GM19099 (cell line): ENCODE data around the gene FMN1.

ENCODE experiments used
- POLR2A ChIP-seq: IDR thresholded peaks from 3 replicates; pipeline ENCODE4 v1.6.1; 2011; ENCODE audit warnings: low read depth; ENCODE audit not compliant: insufficient read length; ENCODE audit errors: extremely low read depth

FMN1 gene

DNA sequence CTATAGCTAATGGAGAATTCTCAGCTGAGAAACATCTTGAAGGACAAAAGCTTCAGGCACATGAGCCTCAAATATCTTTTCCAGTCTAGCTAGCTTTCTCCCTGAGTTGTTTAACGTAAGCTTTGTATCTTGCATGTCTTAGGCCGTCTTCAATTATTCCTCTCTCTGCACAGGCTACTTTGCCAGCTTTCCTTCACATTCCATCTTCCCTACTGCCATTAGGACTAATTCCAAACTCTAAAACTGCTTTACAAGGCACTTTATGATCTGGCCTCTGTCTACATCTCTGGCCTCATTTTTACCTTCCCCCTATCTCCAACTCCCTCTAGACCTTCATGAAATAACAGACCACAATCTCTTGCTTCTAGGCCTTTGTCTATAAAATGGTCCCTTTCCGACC lies 305.3 kb downstream of the FMN1 start:
- no peak for TF ChIP-seq POLR2A

- TF ChIP-seq POLR2A: no peak
These were observed 306.2 kb downstream of the FMN1 start for GRCh38 chr15:32888221-32888761.

- TF ChIP-seq POLR2A: no peak
These were observed 307.4 kb downstream of the FMN1 start for GRCh38 chr15:32887090-32887489.

DNA sequence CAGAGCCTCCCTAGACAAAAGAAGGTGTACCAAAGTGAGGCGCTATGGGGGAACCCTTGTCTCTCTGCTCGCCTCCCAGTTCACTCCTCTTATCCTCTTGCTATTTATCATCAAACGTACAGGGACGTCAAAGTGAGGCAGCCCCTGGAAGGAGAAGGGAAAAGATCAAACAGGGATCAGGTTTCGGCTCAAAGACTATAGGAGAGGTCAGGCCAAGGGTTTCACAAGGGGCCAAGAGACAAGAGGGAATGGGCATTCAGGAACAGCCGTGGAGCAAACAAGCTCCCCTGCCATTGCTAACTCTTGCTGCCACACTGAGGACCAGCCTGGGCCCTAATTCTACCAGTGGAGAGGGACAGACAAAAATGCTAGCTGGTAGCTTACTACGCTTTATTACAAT lies 308.1 kb downstream of the FMN1 start:
- TF ChIP-seq POLR2A: no peak

GRCh38 chr15:32885713-32886112 lies 308.8 kb downstream of the FMN1 start:
- no peak for TF ChIP-seq POLR2A

DNA sequence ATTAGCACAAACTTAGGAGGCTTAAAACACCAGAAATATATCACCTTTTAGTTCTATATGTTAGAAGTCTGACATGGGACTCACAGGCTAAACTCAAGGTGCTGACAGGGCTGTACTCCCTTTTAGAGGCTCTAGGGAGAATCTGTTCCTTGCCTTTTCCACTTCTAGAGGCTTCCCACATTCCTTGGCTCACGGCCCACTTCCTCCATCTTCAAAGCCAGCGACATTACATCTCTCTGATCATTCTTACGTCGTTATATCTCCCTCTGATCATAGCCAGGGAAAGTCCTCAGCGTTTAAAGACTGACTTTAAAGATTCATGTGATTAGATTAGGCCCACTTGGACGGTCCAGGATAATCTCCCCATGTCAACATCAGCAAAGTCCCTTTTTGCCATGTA lies 310.4 kb downstream of the FMN1 start:
- TF ChIP-seq POLR2A: no peak

DNA sequence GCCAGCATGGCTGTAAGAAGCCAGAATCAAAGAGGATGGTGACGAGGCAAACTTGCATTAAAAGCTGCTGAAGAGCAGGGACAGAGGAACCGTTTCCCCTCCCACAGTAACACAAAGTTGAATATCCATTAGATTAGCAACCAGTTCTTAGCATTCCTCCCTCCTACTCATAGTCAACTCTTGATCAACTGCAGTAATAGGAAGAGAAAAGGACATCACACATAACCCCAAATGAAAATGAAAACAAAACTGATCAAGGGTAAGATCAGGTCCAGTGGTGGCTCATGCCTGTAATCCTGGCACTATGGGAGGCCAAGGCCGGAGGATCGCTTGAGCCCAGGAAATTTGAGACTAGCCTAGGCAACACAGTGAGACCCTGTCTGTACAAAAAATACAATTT lies 311.6 kb downstream of the FMN1 start:
- no peak for TF ChIP-seq POLR2A

DNA sequence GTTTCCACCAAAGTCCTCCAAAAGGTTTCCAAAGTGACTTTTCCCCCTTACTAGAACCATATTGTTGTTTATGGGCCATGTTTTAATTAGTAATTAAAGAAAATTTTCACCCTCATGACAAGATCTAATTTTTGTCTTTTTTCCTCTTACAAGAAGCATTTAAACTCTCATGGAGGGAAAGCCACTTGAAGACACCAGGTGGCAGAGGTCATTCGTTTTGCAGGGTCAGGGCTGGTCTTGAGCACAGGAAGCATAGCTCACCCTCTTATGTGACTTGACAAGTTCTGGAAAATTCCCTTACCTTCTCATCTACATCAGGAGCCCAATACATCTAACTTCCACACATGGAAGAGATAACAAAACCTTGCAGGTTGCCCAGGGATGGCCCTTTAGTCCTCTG lies 313.0 kb downstream of the FMN1 start:
- no peak for TF ChIP-seq POLR2A

DNA sequence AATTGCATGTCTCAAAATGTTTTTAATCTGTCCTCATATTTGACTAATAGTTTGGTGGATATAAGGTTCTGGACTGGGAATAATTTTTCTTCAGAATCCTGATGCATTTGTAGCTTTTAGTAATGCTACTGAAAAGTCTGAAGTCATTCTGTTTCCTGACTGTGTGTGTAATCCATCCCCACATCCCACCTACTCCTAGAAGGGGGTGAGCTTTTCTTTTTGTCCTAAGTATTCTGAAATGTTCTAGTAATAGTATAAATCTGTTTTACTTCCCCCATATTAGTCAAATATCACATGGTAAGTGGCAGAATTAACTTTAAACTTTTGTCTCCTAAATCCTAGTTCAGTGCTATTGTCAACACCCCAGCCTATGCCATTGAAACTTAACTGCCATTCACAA lies 313.9 kb downstream of the FMN1 start:
- no peak for TF ChIP-seq POLR2A

DNA sequence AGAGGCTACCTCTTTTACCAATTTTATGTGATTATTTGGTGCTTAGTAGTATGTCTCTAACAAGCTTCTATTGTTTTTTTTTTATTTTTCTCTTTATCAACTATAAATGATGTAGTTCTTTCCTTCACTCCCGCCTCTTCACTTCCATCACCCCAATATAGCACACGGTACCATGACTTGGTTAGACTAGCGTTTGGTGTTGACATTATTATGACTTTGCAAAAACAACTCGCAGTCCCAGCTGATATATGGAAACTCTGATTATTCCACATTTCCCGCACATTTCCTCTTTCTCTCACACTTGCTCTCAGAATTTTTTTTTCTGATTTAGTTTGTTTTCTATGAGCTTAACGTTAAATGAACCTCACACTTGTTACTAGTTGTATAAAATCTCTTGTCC lies 314.5 kb downstream of the FMN1 start:
- TF ChIP-seq POLR2A: no peak

DNA sequence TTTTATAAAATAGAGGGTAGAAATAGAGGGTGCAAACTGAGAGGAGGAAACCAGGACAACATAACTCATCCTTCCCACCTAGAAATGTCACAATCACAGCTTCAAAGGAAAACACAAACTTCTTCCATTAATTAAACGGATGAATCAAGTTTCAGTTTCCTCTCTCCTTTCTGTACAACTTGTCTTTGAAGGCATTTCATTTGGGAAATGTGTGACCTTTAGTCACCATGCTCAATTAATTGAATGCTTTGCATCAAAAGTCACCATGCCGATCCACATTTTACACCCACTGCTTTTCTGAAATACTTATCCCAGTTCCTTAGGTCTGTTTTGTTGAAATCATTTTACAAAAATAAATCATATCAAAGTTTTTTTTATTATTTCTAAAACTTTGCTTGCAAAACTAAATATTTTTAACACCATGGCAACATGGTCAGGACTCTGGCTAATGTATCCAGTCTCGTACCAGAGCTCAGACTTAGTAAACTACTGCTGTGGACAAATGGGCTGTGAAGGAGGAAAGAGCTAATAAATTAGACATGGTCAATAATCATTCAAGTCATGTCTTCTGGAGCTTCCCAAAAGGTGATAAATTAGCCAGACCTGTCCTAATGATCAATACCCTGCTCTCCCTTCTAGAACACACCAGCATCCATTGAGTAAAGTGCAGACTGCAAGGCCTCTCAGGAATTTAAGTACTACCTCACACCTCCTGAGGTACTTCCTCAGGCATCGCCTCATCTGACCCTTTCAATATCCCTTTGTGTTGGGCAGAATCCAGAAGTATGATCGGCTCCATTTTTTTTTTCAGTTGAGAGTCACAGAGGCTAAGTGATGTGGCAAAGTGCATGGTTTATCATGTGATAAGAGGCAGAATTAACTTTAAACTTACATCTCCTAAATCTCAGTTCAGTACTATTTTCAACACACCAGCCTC lies 315.4 kb downstream of the FMN1 start:
- TF ChIP-seq POLR2A: no peak

DNA sequence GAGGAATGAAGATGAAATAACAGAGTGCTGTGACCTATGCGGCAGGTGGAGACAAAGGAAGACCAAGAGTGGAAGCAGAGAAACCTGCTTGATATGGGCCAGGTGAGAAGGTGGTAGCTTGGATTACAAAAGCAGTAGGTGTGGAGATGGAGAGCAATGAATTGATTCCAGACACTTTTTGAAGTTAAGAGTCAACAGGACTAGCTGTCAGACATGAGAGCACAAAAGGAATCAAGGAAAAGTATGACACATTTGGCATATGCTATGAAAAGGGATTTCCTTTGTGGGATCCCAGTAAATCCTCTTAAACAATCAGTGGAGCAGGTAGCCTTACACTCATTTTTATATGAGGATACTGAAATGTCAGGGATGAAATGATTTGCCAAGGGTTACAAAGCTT lies 316.2 kb downstream of the FMN1 start:
- TF ChIP-seq POLR2A: no peak

GRCh38 chr15:32877252-32878019 lies 317.1 kb downstream of the FMN1 start:
- TF ChIP-seq POLR2A: no peak

DNA sequence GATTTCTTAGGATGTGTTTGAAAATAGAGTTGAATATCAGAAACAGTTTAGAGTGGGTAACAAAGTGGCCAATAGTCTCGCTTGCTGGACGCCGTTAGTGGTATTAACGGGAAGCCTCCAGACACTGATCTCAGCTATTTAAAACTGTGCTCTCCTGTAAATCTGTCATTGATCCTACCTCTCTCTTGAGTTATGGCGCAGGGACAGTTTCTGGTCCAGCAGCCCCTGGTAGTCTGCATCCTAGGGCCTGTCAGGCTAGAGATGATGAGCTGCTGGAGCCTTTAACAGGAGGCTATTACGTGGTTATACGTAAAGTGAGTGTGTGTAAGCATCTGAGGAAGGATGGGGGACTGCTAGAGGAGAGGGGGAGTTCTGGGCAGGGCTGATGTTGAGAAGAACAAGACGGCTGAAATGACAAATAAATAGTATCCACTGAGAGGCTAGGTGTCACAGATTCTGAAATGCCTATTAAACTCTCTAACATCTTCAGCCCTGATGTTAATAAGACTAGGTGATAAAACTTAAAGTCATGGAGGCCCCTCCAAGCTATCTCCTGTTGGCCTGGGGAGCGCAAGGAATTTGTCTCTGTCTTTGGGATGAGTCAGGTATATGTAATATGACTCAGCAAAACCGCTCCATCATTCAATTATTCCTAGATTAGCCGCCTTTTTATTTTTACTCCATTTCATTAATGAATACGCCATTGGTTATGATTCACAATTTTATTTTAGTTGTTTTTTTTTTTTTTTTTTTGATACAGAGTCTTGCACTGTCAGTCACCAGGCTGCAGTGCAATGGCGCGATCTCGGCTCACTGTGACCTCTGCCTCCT lies 321.0 kb downstream of the FMN1 start:
- no peak for TF ChIP-seq POLR2A
